Right ventricle myocardium superior (tissue), 1 donor: ENCODE measurements around the gene VWA7. TPM values are rescaled to one million over a fixed set of nuclear protein-coding genes. Genes with fewer than 3 reads are reported as not detected.

ENCODE experiments used
- ATAC-seq: fragments of 200-7000 bp; cut with Tn5 transposase; one replicate; pipeline ENCODE4 v1.9.1; 2020; ENCODE audit warnings: mild to moderate bottlenecking; ENCODE audit not compliant: poor library complexity
- DNase-seq: peaks from one replicate; pipeline ENCODE4 v3.0.0-alpha.2; 2020
- intact Hi-C: fragments of 100-400 bp; cut with DNase I; formaldehyde crosslinking; loops from one replicate; pipeline ENCODE4 v1.11.2; 2022
- total RNA-seq: library from RNA; stranded (reverse); fragmentation: NEBNext Ultra II Directional; extraction: Animal tissue kit (Norgen Biotek cat#: 25700); gene quantifications from one replicate; pipeline ENCODE4 v1.2.1, GENCODE V29; 2021
- donor health status: DM: no; HTN: yes; CAD: no; lungs with severe emphysema.

The VWA7 gene
- total RNA-seq, 1 donor from 2014 or later: 9.5 TPM

GRCh38 chr6:31725502-31726350 lies 51.4 kb downstream of the VWA7 start:
- intact Hi-C loops: no loop called here
- ATAC-seq: no peak

GRCh38 chr6:31723980-31724691 lies 53.0 kb downstream of the VWA7 start:
- intact Hi-C loops: no loop called here
- DNase-seq: no peak
- no peak for ATAC-seq

More at GRCh38 chr6:31725502-31726350, 51.4 kb downstream of the VWA7 start:
- DNase-seq: no peak

GRCh38 chr6:31723245-31723979 lies 53.7 kb downstream of the VWA7 start, which contains the start of gene MPIG6B:
TSS of gene MPIG6B (plus strand) at chr6:31723373. CDS start at chr6:31723384, 11 bp downstream.
- ATAC-seq: no peak
- no peak for DNase-seq
- intact Hi-C loops: no loop called here

- DNase-seq (no peak), ATAC-seq (no peak)
- intact Hi-C loops: no loop called here
Observed at GRCh38 chr6:31722173-31722572, 55.0 kb downstream of the VWA7 start.

GRCh38 chr6:31721351-31722020 lies 55.6 kb downstream of the VWA7 start, which contains the start of gene LY6G6C:
TSS of gene LY6G6C (minus strand) at chr6:31721746. CDS start at chr6:31721679, 67 bp downstream.
- no peak for ATAC-seq
- intact Hi-C loops: no loop called here
- no peak for DNase-seq

GRCh38 chr6:31720196-31720770 lies 56.8 kb downstream of the VWA7 start:
- intact Hi-C loops: no loop called here
- DNase-seq (no peak), ATAC-seq (no peak)

GRCh38 chr6:31719001-31719400 lies 58.1 kb downstream of the VWA7 start:
- ATAC-seq (no peak), DNase-seq (no peak)
- intact Hi-C loops: no loop called here

- intact Hi-C loops: no loop called here
- ATAC-seq (no peak), DNase-seq (no peak)
Observed at GRCh38 chr6:31718265-31718664, 58.9 kb downstream of the VWA7 start.

GRCh38 chr6:31717499-31718222 lies 59.5 kb downstream of the VWA7 start:
- ATAC-seq (no peak), DNase-seq (no peak)
- intact Hi-C loops: no loop called here

Other genes starting within 250 kb of the VWA7 start
- gene MCCD1, start 248.4 kb downstream of the VWA7 start, total RNA-seq: not detected
- 145 TPM for gene DDX39B, start 235.3 kb downstream of the VWA7 start, total RNA-seq
- 2.3 TPM for gene ATP6V1G2, start 230.7 kb downstream of the VWA7 start, total RNA-seq
- gene NFKBIL1, start 229.7 kb downstream of the VWA7 start, total RNA-seq: 9.2 TPM
- gene LTA, start 205.0 kb downstream of the VWA7 start, total RNA-seq: not detected
- 0.59 TPM for gene TNF, start 201.8 kb downstream of the VWA7 start, total RNA-seq
- gene LTB, start 194.9 kb downstream of the VWA7 start, total RNA-seq: not detected
- 5.5 TPM for gene LST1, start 191.1 kb downstream of the VWA7 start, total RNA-seq
- gene NCR3, start 184.3 kb downstream of the VWA7 start, total RNA-seq: not detected
- gene AIF1, start 162.1 kb downstream of the VWA7 start, total RNA-seq: 17.7 TPM
- gene PRRC2A, start 156.6 kb downstream of the VWA7 start, total RNA-seq: 69.1 TPM
- 253 TPM for gene BAG6, start 124.7 kb downstream of the VWA7 start, total RNA-seq
- gene APOM, start 121.4 kb downstream of the VWA7 start, total RNA-seq: 1.9 TPM
- gene C6orf47, start 116.5 kb downstream of the VWA7 start, total RNA-seq: 16.5 TPM
- 19.2 TPM for gene GPANK1, start 112.3 kb downstream of the VWA7 start, total RNA-seq
- 95.1 TPM for gene CSNK2B, start 111.2 kb downstream of the VWA7 start, total RNA-seq
- gene LY6G5B, start 107.4 kb downstream of the VWA7 start, total RNA-seq: 2.8 TPM
- 1.3 TPM for gene LY6G5C, start 96.3 kb downstream of the VWA7 start, total RNA-seq
- 27.9 TPM for gene ABHD16A, start 74.0 kb downstream of the VWA7 start, total RNA-seq
- not detected for gene LY6G6F, start 70.5 kb downstream of the VWA7 start, total RNA-seq
- not detected for gene LY6G6D, start 62.0 kb downstream of the VWA7 start, total RNA-seq
- not detected for gene LY6G6C, start 55.6 kb downstream of the VWA7 start, total RNA-seq
- gene MPIG6B, start 54.0 kb downstream of the VWA7 start, total RNA-seq: 0.13 TPM
- gene DDAH2, start 48.0 kb downstream of the VWA7 start, total RNA-seq: 32.9 TPM
- 86.8 TPM for gene CLIC1, start 40.8 kb downstream of the VWA7 start, total RNA-seq
- 1.8 TPM for gene MSH5, start 37.3 kb downstream of the VWA7 start, total RNA-seq
- 0.86 TPM for gene SAPCD1, start 14.7 kb downstream of the VWA7 start, total RNA-seq
- 22.1 TPM for gene VARS1, start 18.4 kb upstream of the VWA7 start, total RNA-seq
- gene LSM2, start 29.6 kb upstream of the VWA7 start, total RNA-seq: 23.0 TPM
- 2.0 TPM for gene HSPA1L, start 38.0 kb upstream of the VWA7 start, total RNA-seq
- 324 TPM for gene HSPA1A, start 38.2 kb upstream of the VWA7 start, total RNA-seq
- 236 TPM for gene HSPA1B, start 50.4 kb upstream of the VWA7 start, total RNA-seq
- gene NEU1, start 85.5 kb upstream of the VWA7 start, total RNA-seq: 24.1 TPM
- gene SLC44A4, start 101.7 kb upstream of the VWA7 start, total RNA-seq: not detected
- 15.5 TPM for gene EHMT2, start 120.4 kb upstream of the VWA7 start, total RNA-seq
- gene ZBTB12, start 124.8 kb upstream of the VWA7 start, total RNA-seq: 3.1 TPM
- gene C2, start 150.4 kb upstream of the VWA7 start, total RNA-seq: 7.6 TPM
- 5.5 TPM for gene CFB, start 168.8 kb upstream of the VWA7 start, total RNA-seq
- gene NELFE, start 181.6 kb upstream of the VWA7 start, total RNA-seq: 39.6 TPM
- gene SKIC2, start 181.8 kb upstream of the VWA7 start, total RNA-seq: 33.6 TPM
- 7.5 TPM for gene DXO, start 194.8 kb upstream of the VWA7 start, total RNA-seq
- 61.5 TPM for gene C4A, start 204.7 kb upstream of the VWA7 start, total RNA-seq
- 58.3 TPM for gene C4B, start 237.5 kb upstream of the VWA7 start, total RNA-seq